ENCODE measurements around the gene ANKRD36C. TPM values are rescaled to one million over a fixed set of nuclear protein-coding genes. Genes with fewer than 3 reads are reported as not detected.
A peak's percentile ranks its signal among the peaks of the same experiment; 100 is the strongest.
"Not testable (repeated sequence)": the region's sequence is repeated elsewhere in the genome, so short reads cannot be mapped to it uniquely, and the experiment has no call there.

ANKRD36C gene
- 10 to 100 TPM; 74.0 to 78.3 TPM for total RNA-seq
- polyA plus RNA-seq (2013, experiment 1 of 2): 22.9 TPM
- polyA plus RNA-seq (2013, experiment 2 of 2): 27.0 TPM
- 30.4 to 178 (median 82.2) reads per million in 172 experiments for total RNA-seq

DNA sequence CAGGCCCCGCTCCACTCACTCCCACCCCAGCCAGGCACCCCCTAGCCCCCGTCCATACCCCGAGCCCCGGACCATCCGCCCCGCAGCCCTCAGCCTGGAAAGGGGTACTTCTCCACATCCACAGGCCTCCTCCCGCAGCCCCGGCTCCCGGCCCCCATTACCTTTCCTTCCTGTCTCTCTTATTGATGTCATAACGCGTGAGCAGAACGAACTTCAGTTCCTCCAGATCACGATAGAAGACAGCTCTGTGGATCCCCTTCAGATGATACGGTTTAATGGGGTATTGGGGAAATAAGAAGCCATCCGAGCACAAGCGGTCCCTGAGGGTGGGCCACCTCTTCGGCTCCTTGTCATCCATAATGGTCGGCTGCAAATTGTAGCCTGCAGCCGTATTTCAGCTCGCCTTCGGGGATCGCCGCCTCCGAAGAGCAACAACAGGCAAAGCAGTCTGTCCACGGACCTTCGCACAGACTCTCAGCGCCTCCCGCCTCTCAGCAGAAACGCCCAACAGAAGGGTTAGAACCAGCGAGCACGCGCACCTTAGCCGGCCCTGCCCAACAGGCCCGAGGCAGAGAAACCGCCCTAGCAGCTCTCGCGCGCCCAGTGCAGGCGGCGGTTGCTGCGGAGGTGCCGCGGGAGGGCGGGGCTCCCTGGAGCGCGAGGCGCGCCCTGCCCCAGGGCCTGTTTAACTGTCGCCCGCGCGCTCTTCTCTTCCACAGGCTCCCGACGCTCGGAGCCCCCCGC, at the start of gene ANKRD36C:
TSS of gene ANKRD36C (minus strand) at position 474 of the 744 bp plus-strand sequence. CDS start at position 358, 116 bp downstream.
- DNase-seq (peak in 11 of 14 experiments; percentile 1 to 80 (median 29)), ATAC-seq (ENCODE audit: poor library complexity) (peak; percentile 89)
- not testable (repeated sequence) for H3K36me3 Mint-ChIP-seq (ENCODE audit: low read depth); H3K9me3 ChIP-seq (ENCODE audit: control insufficient read depth in 1 of 2, insufficient read depth in 1 of 2, low read length in 2 of 2); H3K4me1 ChIP-seq (ENCODE audit: insufficient read depth, low read length); H3K27me3 ChIP-seq (ENCODE audit: control insufficient read depth in 1 of 2, insufficient read depth in 2 of 2, low read length in 2 of 2); H3K36me3 ChIP-seq (ENCODE audit: insufficient read depth, low read length); H3K9me3 Mint-ChIP-seq
- peak within 1 kb of the TSS; percentile 93 for H3K4me3 Mint-ChIP-seq
- peaks cover 11% of the 10 kb centered on the region for H3K4me1 Mint-ChIP-seq (ENCODE audit: low read depth)
- peaks cover 23% of the 10 kb centered on the region for H3K27me3 Mint-ChIP-seq
- H3K27ac Mint-ChIP-seq: peak within 1 kb of the TSS; percentile 98
- CTCF ChIA-PET: interaction anchor here (0.5 to 3.2 kb wide), 4 partner anchors 126 to 823 kb away, joined by 4 to 20 read pairs (median 11); partner anchors contain the start of gene ADRA2B
- intact Hi-C loops (cut with DNase I, micrococcal nuclease): loop anchor here (2.0 to 10.0 kb wide), 3 partner anchors 125 to 273 kb away; partner anchors contain the start of genes ADRA2B (in 1 of the 2), CIAO1 (in 1 of the 2) and TMEM127 (in 1 of the 2)
- POLR2A ChIA-PET: interaction anchor here (1.1 kb wide), 2 partner anchors 125 to 545 kb away, joined by 4 to 5 read pairs; partner anchors contain the start of genes ADRA2B and ARID5A
- peak within 1 kb of the TSS; percentile 73 for H3K4me3 ChIP-seq (ENCODE audit: low read length)
- H3K27ac ChIP-seq (ENCODE audit: low read depth in 1 of 2, low read length in 2 of 2): peak within 1 kb of the TSS; percentile 76 to 78

DNA sequence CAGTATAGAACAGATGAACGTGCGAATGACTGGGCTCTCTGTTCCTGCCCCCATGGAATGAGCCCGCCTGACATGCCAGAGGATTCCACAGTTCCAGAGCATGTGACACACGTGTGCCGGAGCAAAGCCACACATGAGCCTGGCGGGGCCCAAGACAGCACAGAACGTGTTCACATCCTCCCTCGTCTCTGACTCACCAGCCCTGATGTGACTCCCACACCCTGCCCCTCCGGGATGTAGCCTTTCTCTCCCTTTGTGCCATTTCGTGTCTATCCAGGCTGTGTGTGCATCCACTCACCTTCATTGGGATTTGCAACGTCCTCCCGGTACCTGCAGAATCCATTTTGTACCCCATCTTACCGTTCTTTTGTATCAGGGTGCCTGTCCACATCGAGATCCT, 43.9 kb upstream of the ANKRD36C start:
- H3K9me3 Mint-ChIP-seq; H3K27ac Mint-ChIP-seq; H3K36me3 ChIP-seq (ENCODE audit: insufficient read depth, low read length); CTCF ChIA-PET; H3K4me1 Mint-ChIP-seq (ENCODE audit: low read depth); H3K27me3 ChIP-seq (ENCODE audit: control insufficient read depth in 1 of 2, insufficient read depth in 2 of 2, low read length in 2 of 2); ATAC-seq (ENCODE audit: poor library complexity); intact Hi-C loops (cut with DNase I, micrococcal nuclease); H3K4me3 Mint-ChIP-seq; H3K27me3 Mint-ChIP-seq; H3K27ac ChIP-seq (ENCODE audit: low read depth in 1 of 2, low read length in 2 of 2); H3K4me1 ChIP-seq (ENCODE audit: insufficient read depth, low read length); H3K36me3 Mint-ChIP-seq (ENCODE audit: low read depth); DNase-seq; H3K9me3 ChIP-seq (ENCODE audit: control insufficient read depth in 1 of 2, insufficient read depth in 1 of 2, low read length in 2 of 2); H3K4me3 ChIP-seq (ENCODE audit: low read length); POLR2A ChIA-PET: not testable (repeated sequence)

DNA sequence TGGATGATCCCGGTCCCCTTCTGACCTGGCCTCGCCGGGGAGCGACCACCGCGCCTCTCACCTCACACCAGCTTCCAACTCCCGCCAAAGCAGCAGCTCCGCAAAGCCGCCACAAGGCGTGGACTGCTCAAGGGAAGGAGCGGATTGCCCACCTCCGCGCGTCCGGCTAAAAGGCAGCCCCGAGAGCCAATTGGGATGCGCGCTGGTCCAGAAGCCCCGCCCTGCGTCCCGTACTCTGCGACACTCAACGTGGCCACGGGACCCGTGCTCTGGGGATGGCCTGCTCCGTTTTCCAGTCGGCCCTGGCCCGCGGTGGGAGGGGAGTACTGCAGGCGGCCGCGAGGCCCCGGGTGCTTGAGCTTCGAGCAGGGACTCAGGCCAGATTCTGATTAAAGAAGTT, 43.2 kb upstream of the ANKRD36C start, which contains the start of gene GPAT2:
TSS of gene GPAT2 (minus strand) at position 125 of the 400 bp plus-strand sequence. CDS start 2,557 bp downstream, outside the sequence.
- H3K27ac Mint-ChIP-seq; H3K4me3 Mint-ChIP-seq; H3K36me3 ChIP-seq (ENCODE audit: insufficient read depth, low read length); H3K27me3 ChIP-seq (ENCODE audit: control insufficient read depth in 1 of 2, insufficient read depth in 2 of 2, low read length in 2 of 2); H3K4me1 Mint-ChIP-seq (ENCODE audit: low read depth); H3K4me3 ChIP-seq (ENCODE audit: low read length); ATAC-seq (ENCODE audit: poor library complexity); H3K4me1 ChIP-seq (ENCODE audit: insufficient read depth, low read length); H3K36me3 Mint-ChIP-seq (ENCODE audit: low read depth); H3K9me3 Mint-ChIP-seq; H3K27me3 Mint-ChIP-seq; intact Hi-C loops (cut with DNase I, micrococcal nuclease); POLR2A ChIA-PET; H3K27ac ChIP-seq (ENCODE audit: low read depth in 1 of 2, low read length in 2 of 2); H3K9me3 ChIP-seq (ENCODE audit: control insufficient read depth in 1 of 2, insufficient read depth in 1 of 2, low read length in 2 of 2); DNase-seq; CTCF ChIA-PET: not testable (repeated sequence)

DNA sequence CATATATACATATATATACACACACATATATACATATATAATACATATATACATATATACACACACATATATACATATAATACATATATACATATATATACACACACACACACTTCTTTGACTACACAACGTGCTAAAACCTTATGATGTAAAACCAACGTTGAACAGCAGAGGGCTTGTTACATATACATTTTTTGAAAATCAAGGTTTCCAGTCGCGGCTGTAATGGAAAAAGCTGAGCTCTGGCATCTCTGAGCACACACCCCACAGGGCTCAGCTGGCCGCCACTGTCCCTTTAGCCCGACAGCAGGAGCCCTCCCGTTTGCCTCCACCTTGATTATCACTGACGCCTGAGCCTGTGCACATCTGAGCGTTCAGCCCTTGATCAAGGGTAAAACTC, 42.4 kb upstream of the ANKRD36C start:
- intact Hi-C loops (cut with DNase I, micrococcal nuclease); H3K36me3 ChIP-seq (ENCODE audit: insufficient read depth, low read length); H3K36me3 Mint-ChIP-seq (ENCODE audit: low read depth); DNase-seq; H3K27me3 ChIP-seq (ENCODE audit: control insufficient read depth in 1 of 2, insufficient read depth in 2 of 2, low read length in 2 of 2); H3K4me3 ChIP-seq (ENCODE audit: low read length); H3K27me3 Mint-ChIP-seq; H3K9me3 ChIP-seq (ENCODE audit: control insufficient read depth in 1 of 2, insufficient read depth in 1 of 2, low read length in 2 of 2); H3K9me3 Mint-ChIP-seq; H3K4me3 Mint-ChIP-seq; H3K4me1 Mint-ChIP-seq (ENCODE audit: low read depth); POLR2A ChIA-PET; H3K4me1 ChIP-seq (ENCODE audit: insufficient read depth, low read length); H3K27ac ChIP-seq (ENCODE audit: low read depth in 1 of 2, low read length in 2 of 2); CTCF ChIA-PET; H3K27ac Mint-ChIP-seq: not testable (repeated sequence)
- ATAC-seq (ENCODE audit: poor library complexity): peak; percentile 60

DNA sequence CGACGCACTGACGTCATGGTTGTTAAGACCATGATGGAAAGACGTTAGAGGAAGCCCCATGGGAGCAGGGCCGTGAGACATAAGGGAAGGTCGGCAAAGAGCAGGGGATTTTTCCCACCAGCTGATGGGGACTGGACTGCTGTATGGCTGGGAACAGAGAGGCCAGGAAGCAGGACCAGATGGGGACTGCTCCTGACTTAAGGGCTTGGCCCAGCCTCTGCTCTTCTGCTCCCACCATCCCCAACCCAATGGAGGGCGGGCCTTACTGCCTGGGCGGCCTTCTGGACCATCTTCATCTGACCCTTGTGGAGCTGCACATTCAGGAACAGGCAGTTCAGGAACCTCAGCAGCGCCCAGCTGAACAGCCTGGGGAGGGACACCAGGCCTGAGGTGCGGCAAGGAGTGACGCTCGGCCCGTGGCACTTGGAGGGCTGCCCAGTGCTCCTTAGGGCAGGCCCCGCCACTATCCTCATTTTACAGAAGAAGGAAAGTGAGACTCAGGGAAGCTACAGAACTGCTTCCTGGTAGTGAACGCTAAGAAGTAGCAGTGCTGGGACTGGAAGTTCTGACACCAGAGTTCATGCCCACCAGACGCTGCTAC, 36.2 kb upstream of the ANKRD36C start:
- DNase-seq; H3K4me1 ChIP-seq (ENCODE audit: insufficient read depth, low read length); H3K27ac Mint-ChIP-seq; H3K27me3 Mint-ChIP-seq; ATAC-seq (ENCODE audit: poor library complexity); H3K9me3 ChIP-seq (ENCODE audit: control insufficient read depth in 1 of 2, insufficient read depth in 1 of 2, low read length in 2 of 2); H3K4me1 Mint-ChIP-seq (ENCODE audit: low read depth); H3K4me3 Mint-ChIP-seq; POLR2A ChIA-PET; H3K4me3 ChIP-seq (ENCODE audit: low read length); H3K36me3 ChIP-seq (ENCODE audit: insufficient read depth, low read length); H3K27me3 ChIP-seq (ENCODE audit: control insufficient read depth in 1 of 2, insufficient read depth in 2 of 2, low read length in 2 of 2); H3K36me3 Mint-ChIP-seq (ENCODE audit: low read depth); CTCF ChIA-PET; H3K9me3 Mint-ChIP-seq; H3K27ac ChIP-seq (ENCODE audit: low read depth in 1 of 2, low read length in 2 of 2): not testable (repeated sequence)
- intact Hi-C loops (cut with DNase I, micrococcal nuclease): loop anchor here (10.0 kb wide), 3 partner anchors 87 to 477 kb away; partner anchors contain the start of genes ADRA2B (in 2 of the 2) and NEURL3 (in 1 of the 2)

DNA sequence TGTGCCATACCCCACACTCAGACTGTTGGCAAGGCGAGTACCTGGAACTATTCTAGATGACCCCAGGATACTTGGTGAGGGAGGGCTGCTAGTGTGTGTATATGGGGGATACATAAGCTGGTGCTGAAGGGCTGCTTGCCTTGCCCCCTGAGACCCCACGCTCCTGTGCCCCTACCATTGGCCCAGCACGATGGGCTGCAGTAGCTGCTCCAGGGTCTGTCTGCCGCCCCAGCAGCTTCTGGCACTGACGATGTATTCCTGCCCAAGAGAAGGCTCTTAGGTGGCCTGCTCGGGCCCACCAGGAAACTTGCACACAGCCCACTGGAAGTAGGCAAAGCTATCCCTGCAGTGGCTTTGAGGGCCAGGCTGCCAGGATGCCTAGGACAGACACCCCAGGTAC, 34.1 kb upstream of the ANKRD36C start:
- DNase-seq; POLR2A ChIA-PET; H3K36me3 ChIP-seq (ENCODE audit: insufficient read depth, low read length); H3K4me3 ChIP-seq (ENCODE audit: low read length); H3K27ac Mint-ChIP-seq; H3K27ac ChIP-seq (ENCODE audit: low read depth in 1 of 2, low read length in 2 of 2); H3K27me3 ChIP-seq (ENCODE audit: control insufficient read depth in 1 of 2, insufficient read depth in 2 of 2, low read length in 2 of 2); H3K4me1 ChIP-seq (ENCODE audit: insufficient read depth, low read length); H3K9me3 ChIP-seq (ENCODE audit: control insufficient read depth in 1 of 2, insufficient read depth in 1 of 2, low read length in 2 of 2); H3K36me3 Mint-ChIP-seq (ENCODE audit: low read depth); H3K27me3 Mint-ChIP-seq; ATAC-seq (ENCODE audit: poor library complexity); H3K4me3 Mint-ChIP-seq; H3K9me3 Mint-ChIP-seq; CTCF ChIA-PET; H3K4me1 Mint-ChIP-seq (ENCODE audit: low read depth): not testable (repeated sequence)
- intact Hi-C loops (cut with DNase I, micrococcal nuclease): loop anchor here (10.0 kb wide), 3 partner anchors 89 to 479 kb away; partner anchors contain the start of genes ADRA2B (in 2 of the 2) and NEURL3 (in 1 of the 2)

Measured in CD4-positive, alpha-beta T cell (primary cell).